NCI-H2081 (cell line): ENCODE data around the gene GABARAPL1.
"Not testable (repeated sequence)": the region's sequence is repeated elsewhere in the genome, so short reads cannot be mapped to it uniquely, and the experiment has no call there.

Experiments used
- DNase-seq, 2 experiments: peaks; one replicate each; lab custom pipeline; 2025; lab: John Stamatoyannopoulos, UW

The GABARAPL1 gene

DNA sequence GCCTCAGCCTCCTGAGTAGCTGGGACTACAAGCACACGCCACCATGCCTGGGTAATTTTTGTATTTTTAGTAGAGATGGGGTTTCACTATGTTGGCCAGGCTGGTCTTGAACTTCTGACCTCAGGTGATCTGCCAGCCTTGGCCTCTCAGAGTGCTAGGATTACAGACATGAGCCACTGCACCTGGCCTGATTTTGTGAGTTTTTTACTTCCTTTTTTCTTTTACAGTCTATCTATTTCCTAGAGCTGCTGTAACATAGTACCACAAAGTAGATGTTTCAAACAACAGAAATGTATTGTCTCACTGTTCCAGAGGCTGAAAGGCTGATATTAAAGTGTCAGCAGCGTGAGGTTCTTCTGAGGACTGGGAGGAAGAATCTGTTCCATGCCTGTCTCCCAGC lies 8.2 kb upstream of the GABARAPL1 start:
- DNase-seq, result not testable (repeated sequence)

- DNase-seq, result no peak
These were observed 7.4 kb upstream of the GABARAPL1 start for GRCh38 chr12:10205220-10205807.

GRCh38 chr12:10207136-10207535 lies 5.5 kb upstream of the GABARAPL1 start:
- DNase-seq, result no peak

DNA sequence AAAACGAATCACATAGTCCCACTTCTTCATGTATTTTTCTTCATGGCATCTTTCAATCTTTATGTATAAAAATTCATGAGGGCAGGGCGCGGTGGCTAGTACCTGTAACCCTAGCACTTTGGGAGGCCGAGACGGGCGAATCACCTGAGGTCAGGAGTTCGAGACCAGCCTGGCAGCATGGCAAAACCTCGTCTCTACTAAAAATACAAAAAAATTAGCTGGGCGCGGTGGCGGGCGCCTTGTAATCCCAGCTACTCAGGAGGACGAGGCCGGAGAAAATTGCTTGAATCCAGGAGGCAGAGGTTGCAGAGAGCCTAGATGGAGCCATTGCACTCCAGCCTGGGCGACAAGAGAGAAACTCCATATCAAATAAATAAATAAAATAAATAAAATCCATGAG lies 2.5 kb upstream of the GABARAPL1 start:
- no peak for DNase-seq

GRCh38 chr12:10211101-10211939 lies 1.4 kb upstream of the GABARAPL1 start:
- DNase-seq, result no peak

DNA sequence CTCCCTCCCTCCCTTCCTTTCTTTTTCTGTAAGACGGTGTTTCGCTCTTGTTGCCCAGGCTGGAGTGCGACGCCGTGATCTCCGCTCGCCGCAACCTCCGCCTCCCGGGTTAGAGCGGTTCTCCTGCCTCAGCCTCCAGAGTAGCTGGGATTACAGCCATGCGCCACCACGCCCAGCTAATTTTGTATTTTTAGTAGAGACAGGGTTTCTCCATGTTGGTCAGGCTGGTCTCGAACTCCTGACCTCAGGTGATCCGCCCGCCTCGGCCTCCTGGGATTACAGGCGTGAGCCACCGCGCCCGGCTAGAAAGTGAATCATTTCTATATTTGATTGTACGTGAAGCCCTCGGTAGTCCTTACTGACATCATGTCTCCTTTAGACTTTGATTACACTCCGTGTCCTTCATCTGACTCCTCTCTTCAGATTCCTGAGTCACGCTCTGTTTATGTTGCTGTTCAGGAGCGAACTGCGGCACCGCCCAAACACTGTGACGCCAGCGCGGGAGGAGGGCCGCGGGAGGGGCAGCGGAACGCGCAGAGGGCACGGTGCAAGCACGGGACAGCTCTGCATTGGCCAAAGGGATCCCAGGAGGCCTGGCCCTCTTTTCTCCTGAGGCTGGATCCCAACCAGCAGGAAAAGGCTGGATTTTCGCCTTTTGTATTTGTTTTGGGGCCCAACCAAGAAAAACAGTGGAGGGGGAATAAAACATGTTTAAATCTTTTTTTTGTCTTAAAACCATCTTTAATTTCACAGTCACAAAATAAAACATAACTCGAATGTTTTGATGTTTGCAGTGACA lies 538 bp upstream of the GABARAPL1 start:
- peak; percentile 80 to 85 for DNase-seq

DNA sequence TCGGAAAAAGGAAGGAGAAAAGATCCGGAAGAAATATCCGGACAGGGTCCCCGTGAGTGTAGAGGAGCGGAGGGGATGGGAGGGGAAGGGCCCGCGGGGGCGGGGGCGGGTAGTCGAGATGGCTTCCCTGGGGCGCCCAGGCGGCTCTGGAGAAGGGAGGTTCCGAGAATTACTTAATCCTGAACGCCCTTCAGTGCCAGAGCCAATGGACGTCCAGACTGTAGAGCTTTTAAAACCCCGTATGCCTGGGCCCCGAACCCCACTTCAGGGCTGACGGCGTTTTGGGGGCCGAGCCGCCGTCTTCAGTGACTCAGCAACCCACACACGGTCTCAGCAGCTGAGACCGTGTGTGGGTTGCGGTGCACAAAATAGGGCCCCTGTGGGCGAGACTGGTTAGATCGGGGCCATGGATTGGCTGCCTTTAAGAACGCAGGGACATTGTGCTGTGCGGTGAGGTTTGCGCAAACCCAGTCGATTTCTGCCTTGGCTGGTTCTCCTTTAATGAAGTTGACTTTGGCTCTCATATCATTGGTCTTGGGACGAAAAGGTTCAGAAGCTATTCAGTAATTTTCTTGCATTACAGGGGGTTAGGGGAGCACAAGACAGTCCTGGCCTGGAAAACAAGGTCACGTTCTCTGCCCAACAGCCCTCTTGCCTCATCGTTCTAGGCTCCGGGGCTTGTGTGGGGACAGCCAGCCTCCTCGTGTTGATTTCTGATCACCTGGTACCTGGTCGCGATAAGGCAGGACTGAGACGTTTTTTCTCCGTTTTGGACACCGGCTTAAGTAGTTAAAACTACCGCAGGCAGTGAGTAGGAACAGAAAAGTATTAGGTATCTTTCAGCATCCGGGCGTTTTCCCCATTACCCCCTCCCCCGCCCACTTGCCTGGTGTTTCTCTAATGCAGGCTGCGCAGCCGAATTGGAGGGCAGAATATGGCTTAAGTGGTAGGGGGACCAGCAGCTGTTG lies 775 bp downstream of the GABARAPL1 start:
- peak; percentile 49 to 55 for DNase-seq

- no peak for DNase-seq
These were observed 1.6 kb downstream of the GABARAPL1 start for GRCh38 chr12:10214136-10214894.

GRCh38 chr12:10214895-10215267 lies 2.2 kb downstream of the GABARAPL1 start:
- DNase-seq, result no peak

DNA sequence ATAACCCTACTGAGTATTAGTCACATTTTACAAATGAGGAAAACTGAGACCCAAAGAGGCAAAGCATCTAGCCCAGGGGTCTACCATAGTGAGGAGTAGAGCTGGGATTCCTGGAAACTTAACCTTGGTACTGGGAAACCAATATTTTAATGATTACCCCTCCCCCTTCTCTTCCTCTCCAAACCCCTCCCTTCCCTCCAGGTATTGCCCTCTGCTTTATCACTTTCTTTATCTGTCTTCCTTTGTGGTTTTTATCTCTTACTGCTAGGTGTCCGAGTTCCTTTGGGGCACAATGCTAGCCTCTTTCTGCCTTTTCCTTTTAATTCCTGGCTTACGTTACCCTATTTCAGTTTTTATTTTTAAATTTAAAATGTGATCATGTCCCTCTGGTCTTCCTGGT lies 2.8 kb downstream of the GABARAPL1 start:
- no peak for DNase-seq

GRCh38 chr12:10215946-10216345 lies 3.3 kb downstream of the GABARAPL1 start:
- not testable (repeated sequence) for DNase-seq

- no peak for DNase-seq
These were observed 5.3 kb downstream of the GABARAPL1 start for GRCh38 chr12:10218021-10218420.

- DNase-seq, result no peak
These were observed 7.9 kb downstream of the GABARAPL1 start for GRCh38 chr12:10220398-10221077.

GRCh38 chr12:10221846-10222245 lies 9.2 kb downstream of the GABARAPL1 start:
- no peak for DNase-seq

GRCh38 chr12:10223208-10223607 lies 10.5 kb downstream of the GABARAPL1 start:
- no peak for DNase-seq

DNA sequence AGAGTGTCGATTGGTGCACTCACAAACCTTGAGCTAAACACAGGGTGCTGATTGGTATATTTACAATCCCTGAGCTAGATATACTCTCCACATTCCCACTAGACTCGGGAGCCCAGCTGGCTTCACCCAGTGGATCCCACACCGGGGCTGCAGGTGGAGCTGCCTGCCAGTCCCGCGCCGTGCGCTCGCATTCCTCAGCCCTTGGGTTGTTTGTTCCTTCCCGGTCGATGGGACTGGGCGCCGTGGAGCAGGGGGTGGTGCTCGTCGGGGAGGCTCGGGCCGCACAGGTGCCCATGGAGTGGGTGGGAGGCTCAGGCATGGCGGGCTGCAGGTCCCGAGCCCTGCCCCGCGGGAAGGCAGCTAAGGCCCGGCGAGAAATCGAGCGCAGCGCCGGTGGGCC lies 12.7 kb downstream of the GABARAPL1 start:
- not testable (repeated sequence) for DNase-seq

DNA sequence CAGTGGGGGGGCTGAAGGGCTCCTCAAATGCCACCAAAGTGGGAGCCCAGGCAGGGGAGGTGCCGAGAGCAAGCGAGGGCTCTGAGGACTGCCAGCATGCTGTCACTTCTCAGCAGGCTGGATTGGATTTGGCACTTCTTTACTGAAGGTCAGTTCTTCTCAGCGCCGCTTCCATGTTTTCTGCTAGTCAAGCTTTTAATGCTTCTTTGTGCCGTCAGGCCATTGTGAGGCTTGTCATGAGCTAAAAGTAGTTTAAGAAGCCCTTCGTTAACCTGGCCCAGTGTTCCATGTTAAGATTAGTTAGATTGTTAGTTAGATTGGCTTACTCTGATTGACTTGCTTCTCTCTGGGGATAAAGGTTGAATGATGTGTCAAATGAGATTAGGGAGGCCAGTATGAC lies 13.4 kb downstream of the GABARAPL1 start:
- no peak for DNase-seq

GRCh38 chr12:10226731-10227130 lies 14.1 kb downstream of the GABARAPL1 start:
- no peak for DNase-seq

GRCh38 chr12:10227648-10228047 lies 15.0 kb downstream of the GABARAPL1 start:
- DNase-seq, result no peak

DNA sequence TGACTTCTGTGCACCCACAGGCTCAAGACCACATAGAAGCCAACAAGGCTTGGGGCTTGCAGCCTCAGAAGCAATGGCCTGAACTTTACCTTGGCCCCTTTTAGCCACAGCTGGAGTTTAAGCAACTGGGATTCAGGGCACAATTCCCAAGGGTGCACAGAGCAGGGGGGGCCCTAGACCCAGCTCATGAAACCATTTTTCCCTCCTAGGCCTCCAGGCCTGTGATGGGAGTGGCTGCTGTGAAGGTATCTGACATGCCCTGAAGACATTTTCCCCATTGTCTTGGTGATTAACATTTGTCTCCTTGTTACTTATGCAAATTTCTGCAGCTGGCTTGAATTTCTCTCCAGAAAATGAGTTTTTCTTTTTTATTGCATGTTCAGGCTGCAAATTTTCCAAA lies 21.9 kb downstream of the GABARAPL1 start:
- DNase-seq, result no peak
